GM18873 (cell line): ENCODE data around the gene SAMD10.
A peak's percentile ranks its signal among the peaks of the same experiment; 100 is the strongest.

Experiments used
- ATAC-seq: cut with Tn5 transposase; IDR thresholded peaks from one replicate; pipeline ENCODE4 v1.9.1; 2021; ENCODE audit warnings: mild to moderate bottlenecking, moderate library complexity, moderate number of reproducible peaks; ENCODE audit not compliant: unreplicated experiment, low FRiP score

The SAMD10 gene

DNA sequence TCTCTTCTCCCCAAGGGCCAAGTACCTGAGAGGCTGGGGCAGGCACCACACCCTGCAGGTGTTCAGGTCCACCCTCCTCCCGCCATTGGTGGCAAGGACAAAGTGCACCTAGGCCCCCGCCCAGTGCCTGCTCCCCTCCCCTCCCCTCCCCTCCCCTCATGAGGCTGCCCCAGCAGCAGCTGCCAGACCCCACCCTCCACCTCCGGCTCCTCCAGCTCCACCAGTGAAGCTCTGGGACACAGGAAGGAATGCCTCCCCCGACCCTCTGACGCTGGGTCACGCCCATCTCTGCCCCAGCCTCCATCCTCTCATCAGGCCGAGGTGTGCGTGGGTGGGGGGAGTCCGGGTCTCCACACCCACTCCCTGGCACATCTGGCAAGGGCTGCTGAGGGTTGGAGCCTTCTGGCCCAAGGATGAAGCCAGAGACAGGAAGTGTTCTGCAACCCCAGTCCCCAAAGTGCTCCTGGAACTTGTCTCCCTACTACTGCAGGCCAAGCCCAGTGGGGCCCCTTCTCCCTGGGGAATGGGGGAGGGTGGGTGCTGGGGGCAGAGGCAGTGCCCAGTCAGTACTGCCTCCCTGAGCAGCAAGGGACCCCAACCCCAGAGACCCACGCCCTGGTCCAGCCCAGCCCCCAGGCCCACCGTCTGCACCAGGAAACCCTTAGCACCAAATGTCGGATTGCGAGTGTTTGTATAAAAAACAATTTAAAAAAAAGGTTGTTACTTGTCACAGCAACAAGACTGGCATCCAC is 21.6 kb downstream of the SAMD10 start:
- no peak for ATAC-seq

GRCh38 chr20:63957004-63957689 is 22.3 kb downstream of the SAMD10 start:
- no peak for ATAC-seq

- no peak for ATAC-seq
These were observed 22.8 kb downstream of the SAMD10 start for GRCh38 chr20:63956664-63957003.

GRCh38 chr20:63955827-63956663 is 23.4 kb downstream of the SAMD10 start, which contains the start of gene UCKL1:
Gene UCKL1, minus strand, starts transcription at chr20:63956416. Its CDS starts 44 bp downstream, at chr20:63956372.
- peak; percentile 54 for ATAC-seq

DNA sequence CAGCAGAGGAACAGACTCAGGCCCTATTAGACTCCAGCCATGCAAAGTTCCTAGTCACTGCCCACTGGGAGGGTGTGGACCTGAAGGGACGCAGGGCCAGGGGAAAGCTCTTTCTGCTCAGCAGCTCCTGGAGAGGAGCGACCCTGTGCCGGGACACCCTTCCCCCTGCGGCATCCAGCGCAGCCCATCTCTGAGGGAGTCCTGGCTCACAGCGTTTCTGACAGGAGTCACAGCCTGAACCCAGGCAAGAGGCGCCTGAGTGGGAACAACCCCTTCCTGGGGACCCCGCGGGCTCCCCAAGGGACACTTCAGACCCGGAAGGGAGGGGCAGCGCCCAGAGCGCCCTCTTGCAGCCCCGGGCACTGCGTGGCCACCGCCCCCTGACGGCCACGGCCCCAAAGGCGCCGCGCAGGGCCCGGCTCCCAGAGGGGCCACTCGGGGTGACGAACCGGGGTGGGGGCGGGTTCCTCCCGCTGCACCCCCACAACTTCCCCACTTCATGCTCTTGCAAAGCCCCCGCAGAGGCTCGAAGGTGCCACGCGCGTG is 24.1 kb downstream of the SAMD10 start:
- no peak for ATAC-seq

DNA sequence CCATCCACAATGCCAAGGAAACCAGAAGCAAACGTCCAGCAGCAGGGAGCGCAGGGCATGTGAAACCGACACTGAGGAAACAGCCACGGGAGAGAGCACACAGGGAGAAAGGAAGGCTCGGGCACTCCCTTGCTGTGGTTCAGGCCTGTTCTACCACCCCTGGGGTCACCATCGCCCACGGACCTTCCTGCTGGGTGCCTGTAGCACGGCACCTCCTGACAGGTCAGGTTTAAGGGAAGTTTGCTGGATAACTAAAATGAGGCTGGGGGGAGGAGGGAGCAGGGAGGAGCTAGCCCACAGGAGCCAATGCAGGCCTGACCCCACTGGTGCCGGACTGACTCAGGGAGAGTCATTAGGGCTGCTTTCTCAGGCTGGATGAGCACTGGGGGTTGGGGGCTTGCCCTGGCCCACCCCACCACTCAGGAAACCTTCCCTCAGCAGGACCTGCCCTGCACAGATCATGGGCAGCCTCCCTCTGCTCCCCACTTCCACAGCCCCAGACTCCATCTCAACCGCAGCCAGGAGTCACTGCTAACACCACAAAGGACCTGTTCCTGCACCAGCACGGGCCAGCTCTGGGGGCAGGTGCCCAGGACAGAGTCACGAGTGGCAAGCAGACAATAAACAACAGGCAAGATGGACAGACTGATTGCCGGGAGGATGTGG is 25.5 kb downstream of the SAMD10 start:
- no peak for ATAC-seq

DNA sequence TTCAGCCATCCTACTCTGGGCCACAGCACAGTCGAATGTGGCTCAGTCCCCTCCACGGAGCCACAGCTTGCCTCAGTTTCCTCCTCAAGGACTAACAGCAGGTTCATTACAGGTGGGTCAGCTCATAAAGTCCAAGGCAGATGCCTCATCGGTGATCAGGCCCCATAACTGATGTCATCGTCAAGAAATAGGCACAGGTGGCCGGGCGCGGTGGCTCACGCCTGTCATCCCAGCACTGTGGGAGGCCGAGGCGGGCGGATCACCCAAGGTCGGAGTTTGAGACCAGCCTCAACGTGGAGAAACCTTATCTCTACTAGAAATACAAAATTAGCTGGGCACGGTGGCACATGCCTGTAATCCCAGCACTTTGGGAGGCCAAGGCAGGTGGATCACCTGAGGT is 26.7 kb downstream of the SAMD10 start:
- no peak for ATAC-seq

DNA sequence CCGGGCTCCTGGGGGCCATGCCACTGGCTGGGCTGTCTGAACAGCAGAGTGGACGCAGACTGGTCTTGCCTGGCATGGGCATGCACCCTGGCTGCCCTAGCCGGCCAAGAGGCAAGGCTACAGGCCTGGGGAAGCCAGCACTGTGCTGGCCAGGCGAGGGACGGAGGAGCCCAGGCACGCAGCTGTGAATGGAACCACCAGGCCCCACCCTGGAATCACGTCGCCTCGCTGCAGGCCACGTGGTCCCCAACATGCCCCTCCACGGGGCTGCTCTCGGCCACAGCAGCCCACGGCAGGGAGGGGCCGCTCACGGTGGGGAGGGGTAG is 27.3 kb downstream of the SAMD10 start:
- ATAC-seq: no peak

DNA sequence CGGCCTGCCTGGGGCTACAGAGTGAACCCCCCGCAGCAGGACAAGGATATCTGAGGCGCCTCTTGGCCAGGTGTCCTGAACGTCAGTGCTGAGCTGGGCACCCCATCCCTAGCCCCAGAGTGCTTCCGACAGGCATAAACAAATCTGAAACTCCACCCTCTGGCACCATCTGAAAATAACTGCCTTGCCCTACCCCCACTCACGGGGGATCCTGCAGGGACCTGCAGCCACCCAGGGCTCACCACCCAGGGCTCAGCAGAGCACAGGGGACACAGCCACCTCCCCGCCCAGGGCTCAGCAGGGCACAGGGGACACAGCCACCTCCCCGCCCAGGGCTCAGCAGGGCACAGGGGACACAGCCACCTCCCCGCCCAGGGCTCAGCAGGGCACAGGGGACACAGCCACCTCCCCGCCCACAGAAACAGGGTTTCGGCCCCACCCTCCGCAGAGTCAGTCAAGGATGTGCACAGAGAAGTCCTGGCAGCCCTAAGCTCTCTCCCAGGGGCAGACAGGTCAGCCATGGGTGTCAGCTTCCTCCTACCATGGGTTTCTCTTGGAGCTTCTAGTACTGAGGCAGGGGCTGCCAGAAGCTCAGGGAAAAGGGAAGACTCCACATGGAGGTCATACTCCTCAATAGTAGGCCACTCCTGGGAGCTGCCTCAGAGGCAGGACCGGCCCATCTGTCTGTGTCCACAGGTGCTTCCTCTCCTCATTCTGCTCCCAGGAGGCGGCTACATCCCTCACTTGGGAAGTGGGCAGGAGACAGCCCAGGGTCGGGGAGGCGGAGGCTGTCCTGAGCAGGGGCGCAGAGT is 27.8 kb downstream of the SAMD10 start:
- ATAC-seq: no peak

- no peak for ATAC-seq
These were observed 28.6 kb downstream of the SAMD10 start for GRCh38 chr20:63950701-63951397.

DNA sequence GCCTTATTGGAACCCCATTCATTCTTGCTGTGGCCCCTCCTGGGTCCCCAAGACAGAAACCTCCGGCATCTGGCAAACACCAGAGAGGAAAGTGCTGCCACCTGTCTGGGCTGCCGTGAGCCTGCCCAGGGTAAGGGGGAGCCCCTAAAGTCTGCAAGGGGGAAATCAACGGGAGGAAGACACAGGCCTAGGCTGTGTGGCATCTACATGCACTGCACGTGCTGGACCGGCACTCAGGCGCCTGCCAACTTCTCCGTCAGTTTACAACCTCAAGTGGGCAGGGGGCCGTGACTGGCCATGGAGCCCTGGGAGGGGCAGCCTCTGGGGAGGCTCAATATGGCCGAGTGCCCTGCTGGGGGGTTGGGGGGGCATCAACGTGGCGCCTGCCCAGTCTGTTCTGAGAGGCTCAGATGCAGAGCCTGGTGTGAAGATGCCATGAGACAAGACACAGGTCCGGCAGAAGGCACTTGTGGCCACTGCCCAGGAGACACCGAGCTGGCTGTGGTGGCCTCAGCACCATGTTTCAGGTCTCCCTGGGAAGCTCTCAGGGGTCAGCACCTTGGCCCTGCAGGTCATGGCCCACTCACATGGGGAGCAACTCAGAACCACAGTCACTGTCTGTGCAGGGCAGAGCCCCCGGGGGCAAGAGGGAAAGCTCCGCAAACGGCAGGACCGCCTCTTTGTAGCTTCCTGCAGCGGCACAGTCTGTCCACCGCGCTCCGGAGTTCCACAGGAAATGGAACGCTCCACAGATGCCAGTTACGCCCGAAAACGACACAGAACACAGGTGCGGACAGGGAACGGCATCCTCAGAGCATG is 31.6 kb downstream of the SAMD10 start:
- no peak for ATAC-seq

DNA sequence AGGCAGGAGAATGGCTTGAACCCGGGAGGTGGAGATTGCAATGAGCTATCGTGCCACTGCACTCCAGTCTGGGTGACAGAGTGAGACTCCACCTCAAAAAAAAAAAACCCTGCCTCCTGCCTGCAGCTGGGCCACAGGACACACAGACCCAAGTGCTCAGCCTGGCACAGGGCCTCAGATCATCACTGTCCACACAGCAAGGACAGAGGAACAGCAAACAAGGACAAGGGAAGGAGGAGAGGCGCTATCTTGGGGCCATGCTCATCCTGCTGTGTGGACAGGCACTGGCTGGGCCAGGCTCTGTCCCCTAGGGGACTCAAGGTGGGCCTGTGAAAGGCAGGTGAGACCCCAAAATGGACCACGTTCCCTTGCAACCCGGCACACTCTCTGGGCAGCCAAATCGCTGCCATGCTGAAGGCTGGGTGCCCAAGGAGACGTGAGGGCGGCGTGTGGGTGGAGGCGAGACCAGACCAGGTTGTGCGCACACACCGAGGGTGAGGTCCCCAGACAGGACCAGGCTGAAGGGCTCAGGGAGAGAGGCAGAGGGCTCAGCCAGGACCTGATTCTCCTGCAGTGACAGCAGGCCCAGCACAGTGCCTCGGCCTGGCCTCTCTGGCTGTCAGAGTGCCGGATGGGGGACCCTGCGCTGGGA is 32.3 kb downstream of the SAMD10 start:
- ATAC-seq: no peak

- no peak for ATAC-seq
These were observed 33.2 kb downstream of the SAMD10 start for GRCh38 chr20:63945921-63946920.

DNA sequence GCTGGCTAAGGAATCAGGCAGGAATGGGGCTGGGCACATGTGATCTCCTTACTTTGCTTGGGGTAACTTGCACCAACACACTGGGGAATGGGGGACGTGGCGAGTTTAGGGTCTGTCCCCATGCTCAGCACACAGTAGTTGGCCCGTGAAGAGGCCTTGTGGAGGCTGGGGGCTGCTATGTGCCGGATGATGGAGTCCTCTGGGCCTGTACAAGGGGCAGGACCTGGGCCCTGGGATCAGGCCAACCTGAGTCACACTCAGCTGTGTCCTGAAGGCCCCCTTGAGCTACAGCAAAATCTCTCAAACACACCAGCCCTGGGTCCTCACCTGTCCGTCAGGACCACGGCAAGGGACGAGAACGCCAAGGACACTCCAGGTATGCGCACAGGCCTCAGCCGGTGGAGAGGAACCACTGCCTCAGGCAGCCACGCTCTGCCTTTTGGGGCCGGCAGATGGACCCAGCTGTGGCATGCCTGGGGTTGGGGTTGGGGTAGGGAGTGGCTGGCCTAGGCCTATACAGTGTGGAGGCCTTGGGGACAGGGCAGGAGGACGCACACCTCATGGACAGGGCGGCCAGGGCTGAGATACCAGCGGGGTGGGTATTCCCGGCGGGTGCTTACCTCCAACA is 34.3 kb downstream of the SAMD10 start:
- ATAC-seq: no peak

DNA sequence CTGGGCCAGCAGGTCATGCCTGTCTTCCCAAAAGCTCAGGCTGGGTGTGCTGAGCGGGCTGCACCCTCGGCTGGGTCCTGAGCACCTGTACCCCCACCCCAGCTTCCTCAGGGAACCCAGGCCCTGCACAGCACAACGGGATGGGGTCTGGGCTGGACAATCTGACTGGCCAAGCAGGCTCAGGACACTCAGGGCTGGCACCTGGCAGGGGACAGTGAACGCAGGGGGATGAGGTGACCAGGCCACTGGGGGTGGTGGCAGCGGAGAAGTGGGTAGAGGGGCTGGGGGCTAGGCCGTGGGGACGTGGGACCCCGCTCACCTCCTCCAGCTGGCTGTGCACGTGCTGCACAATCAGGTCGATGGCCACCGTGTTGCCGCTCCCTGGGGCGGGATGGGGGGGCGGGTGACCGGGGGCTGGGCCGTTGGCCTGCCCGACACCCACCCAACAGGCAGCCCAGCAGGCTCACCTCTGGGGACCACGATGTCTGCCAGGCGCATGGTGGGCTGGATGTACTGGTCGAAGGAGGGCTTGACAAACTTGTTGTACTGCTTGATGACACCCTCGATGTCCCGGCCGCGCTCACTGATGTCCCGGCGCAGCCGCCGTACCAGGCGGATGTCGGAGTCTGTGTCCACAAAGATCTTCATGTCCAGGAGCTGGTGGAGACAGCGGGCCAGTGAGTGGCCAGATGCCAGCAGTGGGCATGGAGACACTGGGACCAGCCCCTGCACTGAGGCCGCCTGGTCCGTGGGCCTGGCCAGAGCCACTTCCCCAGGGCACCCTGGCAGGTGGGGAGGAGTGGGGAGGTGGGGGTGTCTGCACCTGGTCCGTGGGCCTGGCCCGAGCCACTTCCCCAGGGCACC is 35.1 kb downstream of the SAMD10 start:
- no peak for ATAC-seq

- ATAC-seq: no peak
These were observed 35.7 kb downstream of the SAMD10 start for GRCh38 chr20:63943808-63944077.
